K562 (cell line): ENCODE results near the gene COL9A3. TPM values are rescaled to one million over a fixed set of nuclear protein-coding genes. Genes with fewer than 3 reads are reported as not detected.
A peak's percentile ranks its signal among the peaks of the same experiment; 100 is the strongest.

Experiments
- ATAC-seq: fragments of 200-7000 bp; cut with Tn5 transposase; 3 replicates; pipeline ENCODE4 v1.9.1; 2020; ENCODE audit warnings: moderate library complexity
- BruUV-seq: library from RNA; stranded (reverse); fragments of 400-500 nt; replicated peaks from 2 replicates; lab custom pipeline; 2021; lab: Mats Ljungman, UMichigan
- CTCF ChIA-PET: fragments of 300-600 bp; formaldehyde crosslinking; extraction: SDS; loops from one replicate; lab custom pipeline; 2021; ENCODE audit warnings: low intra/inter-chr PET ratio; lab: Yijun Ruan, JAX
- POLR2A ChIA-PET: fragments of 300-600, 350-650 bp; sonication (Branson Sonifier 250); formaldehyde crosslinking; extraction: SDS; loops from one replicate; lab custom pipeline; 2021; ENCODE audit warnings: antibody characterized with exemption, inconsistent platforms; lab: Yijun Ruan, JAX
- DNase-seq, 4 experiments: peaks; one replicate each; pipeline versions ENCODE4 v3.0.0 to v3.0.0-alpha.2; 2011 to 2018; ENCODE audit warnings: low spot score in 3 of 4, mixed read lengths in 3 of 4; ENCODE audit errors: extremely low read depth in 1 of 4
- FAIRE-seq: peaks from 2 replicates; lab custom pipeline; 2011; peaks lifted over from hg19 to GRCh38; lab: Jason Lieb, UNC
- H2AFZ ChIP-seq: 2 replicates; pipeline ENCODE4 v1.6.0; 2011; ENCODE audit warnings: low read depth, low read length, control low read depth, inconsistent platforms
- H3K27ac ChIP-seq: fragments of 200-600 bp; 3 replicates; pipeline ENCODE4 v1.8.0; 2011; ENCODE audit warnings: low read depth, mild to moderate bottlenecking, control low read depth, inconsistent platforms, low read length, moderate library complexity, mixed read lengths; ENCODE audit errors: extremely low read depth
- H3K27me3 ChIP-seq, 2 experiments: fragments of 300-600 bp in 1 of 2; 2 replicates in 1 of 2; 3 replicates in 1 of 2; pipeline versions ENCODE4 v1.6.0 to v1.8.0; 2011; ENCODE audit warnings: inconsistent platforms in 2 of 2, low read length in 2 of 2, mild to moderate bottlenecking in 1 of 2, mixed read lengths in 1 of 2, moderate library complexity in 1 of 2; ENCODE audit not compliant: control insufficient read depth in 2 of 2, insufficient read depth in 2 of 2
- H3K36me3 ChIP-seq: fragments of 300-600 bp; 3 replicates; pipeline ENCODE4 v1.8.0; 2011; ENCODE audit warnings: mild to moderate bottlenecking, low read length, inconsistent platforms; ENCODE audit not compliant: control insufficient read depth, insufficient read depth
- H3K4me1 ChIP-seq, 2 experiments: fragments of 200-600 bp in 1 of 2; replicated peaks in 1 of 2; 2 replicates in 1 of 2; 3 replicates in 1 of 2; pipeline versions ENCODE4 v1.5.1 to v1.8.0; 2011; ENCODE audit warnings: inconsistent platforms in 2 of 2, low read length in 2 of 2, mild to moderate bottlenecking in 1 of 2, mixed read lengths in 1 of 2, moderate library complexity in 1 of 2; ENCODE audit not compliant: control insufficient read depth in 2 of 2, insufficient read depth in 2 of 2
- H3K4me2 ChIP-seq: 2 replicates; pipeline ENCODE4 v1.6.1; 2011; ENCODE audit warnings: low read length, control low read depth, inconsistent platforms, mixed read lengths; ENCODE audit not compliant: insufficient read depth
- H3K4me3 ChIP-seq: fragments of 200-600 bp; sonication (generic), shearing (Covaris generic); 2 replicates; pipeline ENCODE4 v1.5.1; 2016; ENCODE audit warnings: control low read depth, inconsistent platforms
- H3K79me2 ChIP-seq: fragments of 200-600 bp; 3 replicates; pipeline ENCODE4 v1.8.0; 2011; ENCODE audit warnings: low read length, inconsistent platforms; ENCODE audit not compliant: control insufficient read depth, insufficient read depth
- H3K9ac ChIP-seq, 2 experiments: 2 replicates each; pipeline versions ENCODE4 v1.6.0 to v1.6.1; 2011; ENCODE audit warnings: low read depth in 2 of 2, low read length in 2 of 2, control low read depth in 1 of 2, inconsistent platforms in 1 of 2, mild to moderate bottlenecking in 1 of 2, mixed read lengths in 1 of 2; ENCODE audit not compliant: insufficient read depth in 1 of 2
- H3K9me1 ChIP-seq: one replicate; pipeline ENCODE4 v1.6.0; 2011; ENCODE audit warnings: inconsistent platforms, mild to moderate bottlenecking, low read length, moderate library complexity; ENCODE audit not compliant: control insufficient read depth, insufficient read depth
- H3K9me3 ChIP-seq: replicated peaks from 2 replicates; pipeline ENCODE4 v1.5.1; 2011; ENCODE audit warnings: low read depth, low read length, inconsistent platforms; ENCODE audit not compliant: control insufficient read depth, insufficient read depth
- H4K20me1 ChIP-seq: replicated peaks from 2 replicates; pipeline ENCODE4 v1.6.1; 2011; ENCODE audit warnings: low read length, inconsistent platforms, mixed read lengths; ENCODE audit not compliant: control insufficient read depth, insufficient read depth
- CBX3 ChIP-seq, 2 experiments: IDR thresholded peaks; 1 replicate in 1 of 2; 2 replicates in 1 of 2; pipeline ENCODE4 v1.6.1; 2012; ENCODE audit warnings: inconsistent platforms in 2 of 2, low read length in 2 of 2, borderline replicate concordance in 1 of 2, control low read depth in 1 of 2
- CCNT2 ChIP-seq: IDR thresholded peaks from 2 replicates; pipeline ENCODE4 v1.6.1; 2011; ENCODE audit warnings: borderline replicate concordance, low read depth, mild to moderate bottlenecking, moderate library complexity, mixed read lengths, low read length; ENCODE audit not compliant: insufficient read length; ENCODE audit errors: extremely low read depth
- FIP1L1 ChIP-seq: fragments of 200-400 bp; formaldehyde crosslinking; IDR thresholded peaks from 2 replicates; pipeline ENCODE4 v1.6.1; 2018; ENCODE audit warnings: mild to moderate bottlenecking, low read depth, low read length; ENCODE audit not compliant: poor library complexity, severe bottlenecking
- KAT8 ChIP-seq: fragments of 450-650 bp; IDR thresholded peaks from 2 replicates; pipeline ENCODE4 v1.6.1; 2016; ENCODE audit warnings: low read depth, mild to moderate bottlenecking
- POLR2AphosphoS2 ChIP-seq: IDR thresholded peaks from 2 replicates; pipeline ENCODE4 v1.6.1; 2012; ENCODE audit warnings: low read length, improper control_type of control experiment
- POLR2G ChIP-seq: fragments of 200-400 bp; formaldehyde crosslinking; IDR thresholded peaks from 2 replicates; pipeline ENCODE4 v1.6.1; 2017; ENCODE audit warnings: low read depth, mild to moderate bottlenecking, antibody characterized with exemption, low read length, moderate library complexity
- WGBS: fragments of 100-300 bp; shearing (Covaris generic); methylation state at CpG from one replicate; pipeline ENCODE4 v1.1.6; 2016; ENCODE audit warnings: low coverage, mixed read lengths; ENCODE audit not compliant: insufficient coverage; ENCODE audit errors: missing lambda C conversion rate; 5-methylcytosine and 5-hydroxymethylcytosine counted together
- in situ Hi-C: fragments of 300-500 bp; cut with MboI; formaldehyde crosslinking; loops from 4 replicates; pipeline ENCODE4 v1.15.0; 2018; ENCODE audit warnings: inconsistent platforms, mixed read lengths
- intact Hi-C: fragments of 100-400 bp; cut with micrococcal nuclease; formaldehyde crosslinking; loops from 2 replicates; pipeline ENCODE4 v1.14.2; 2022
- polyA plus RNA-seq, 8 experiments: library from polyadenylated mRNA; depleted of rRNA in 4 of 8; stranded (reverse) in 5 of 8; unstranded in 3 of 8; fragments of >200 nt; fragmentation: Nextera tagmentation in 2 of 8; fragmentation: Illumina TruSeq in 1 of 8; extraction: Ambion mirVana in 2 of 8; extraction: Trizol in 1 of 8; gene quantifications; 2 replicates each; pipeline versions ENCODE4 v1.2.1 to v1.2.3, GENCODE V29; 2011 to 2014; ENCODE audit warnings: inconsistent platforms in 1 of 8, missing spikeins in 1 of 8
- total RNA-seq, 7 experiments: library from RNA; depleted of rRNA in 6 of 7; stranded (reverse); fragments of >200 nt in 6 of 7; fragmentation: Illumina TruSeq in 2 of 7; extraction: Trizol in 2 of 7; gene quantifications; 2 replicates each; pipeline versions ENCODE4 v1.2.1 to v1.2.3, GENCODE V29; 2011 to 2021; ENCODE audit warnings: low replicate concordance in 1 of 7

COL9A3 gene
- total and polyA plus RNA-seq, 9 of the 15 experiments (the other 6 are each of a cell fraction or from before 2014, with no cell fraction given), result 0.14 to 3.6 (median 0.88) TPM; not detected in 1

- DNase-seq, result no peak
- Histone ChIP-seq H3K4me1 (peaks cover 3 to 82% of the 10 kb centered on the region in 2 experiments; a peak in 3 of 5 replicates), H3K27me3 (peaks cover 0 to 10% of the 10 kb centered on the region in 2 experiments; a peak in 3 of 5 replicates), H4K20me1 (peaks cover 6% of the 10 kb centered on the region), H3K9me1 (no peaks in the 10 kb centered on the region), H3K9me3 (no peaks in the 10 kb centered on the region)
- CTCF ChIA-PET, result no interaction called here
- in situ Hi-C loops (no loop called here), intact Hi-C loops (no loop called here)
- no TSS peak for BruUV-seq
- no peak for TF ChIP-seq KAT8
- TF ChIP-seq FIP1L1, result peak; percentile 32
- TF ChIP-seq CBX3 (IDR thresholded peaks at IDR 0.05; ENCODE audit: borderline replicate concordance in 1 of 2, low read length in 2 of 2), result no peak
- TF ChIP-seq POLR2AphosphoS2, result peak; percentile 51; the same call in 1 of the 2 replicates
- peak; percentile 5 for TF ChIP-seq CCNT2
- TF ChIP-seq POLR2G, result peak; percentile 69
- TF ChIP-seq, all 486 proteins: peak for 4
- no peak overlapping the region for H2AFZ ChIP-seq
- WGBS, result 56% methylated on average over 8 of the region's 12 CpGs
- H3K27ac ChIP-seq, result no peak overlapping the region
- no peak overlapping the region for H3K4me3 ChIP-seq
- no peak overlapping the region for H3K4me2 ChIP-seq
- no peak overlapping the region for H3K9ac ChIP-seq
- FAIRE-seq (no peak), ATAC-seq (no peak)
- H3K36me3 ChIP-seq, result peaks cover 30% of the 10 kb centered on the region; the same call in 2 of the 3 replicates
- POLR2A ChIA-PET, result interaction anchor here (0.6 to 1.1 kb wide), 2 partner anchors 18 to 180 kb away, joined by 3 read pairs; partner anchors contain the start of gene MRGBP
- H3K79me2 ChIP-seq, result no peaks in the 10 kb centered on the region
These were observed 2.2 kb upstream of the COL9A3 start for GRCh38 chr20:62814709-62815065.
